NCI-H526 (cell line): ENCODE measurements around the gene ASS1.

Source experiments
- DNase-seq, 2 experiments: peaks; one replicate each; lab custom pipeline; 2025; lab: John Stamatoyannopoulos, UW

Gene ASS1

GRCh38 chr9:130454096-130454811 lies 9.5 kb downstream of the ASS1 start:
- no peak for DNase-seq

GRCh38 chr9:130454812-130455325 lies 10.1 kb downstream of the ASS1 start:
- no peak for DNase-seq

DNA sequence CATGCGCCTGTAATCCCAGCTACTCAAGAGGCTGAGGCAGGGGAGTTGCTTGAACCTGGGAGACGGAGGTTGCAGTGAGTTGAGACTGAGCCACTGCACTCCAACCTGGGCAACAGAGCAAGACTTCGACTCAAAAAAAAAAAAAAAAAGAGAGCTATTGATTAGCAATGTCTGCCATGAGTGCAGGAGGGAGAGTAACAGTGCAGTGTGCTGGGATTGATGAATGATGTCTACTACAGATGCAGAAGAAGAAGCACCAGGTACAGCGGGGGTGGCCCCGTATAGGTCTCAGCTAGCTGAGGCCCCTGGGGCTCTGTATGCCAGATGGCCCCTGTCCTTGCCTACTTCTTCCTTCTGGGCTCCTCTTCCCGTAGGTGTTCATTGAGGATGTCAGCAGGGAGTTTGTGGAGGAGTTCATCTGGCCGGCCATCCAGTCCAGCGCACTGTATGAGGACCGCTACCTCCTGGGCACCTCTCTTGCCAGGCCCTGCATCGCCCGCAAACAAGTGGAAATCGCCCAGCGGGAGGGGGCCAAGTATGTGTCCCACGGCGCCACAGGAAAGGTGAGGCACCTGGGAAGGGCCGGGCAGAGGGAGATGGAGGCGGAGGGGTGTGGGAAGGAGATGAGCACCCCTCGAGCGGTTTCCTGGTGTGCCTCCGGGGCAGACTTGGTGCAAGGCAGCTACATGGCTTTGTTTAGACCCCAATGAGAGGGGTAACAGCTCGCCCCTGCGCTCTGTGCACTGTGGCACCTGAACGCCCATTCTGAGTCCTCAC lies 13.5 kb downstream of the ASS1 start:
- no peak for DNase-seq

- no peak for DNase-seq
These were observed 14.0 kb downstream of the ASS1 start for GRCh38 chr9:130458804-130459067.

DNA sequence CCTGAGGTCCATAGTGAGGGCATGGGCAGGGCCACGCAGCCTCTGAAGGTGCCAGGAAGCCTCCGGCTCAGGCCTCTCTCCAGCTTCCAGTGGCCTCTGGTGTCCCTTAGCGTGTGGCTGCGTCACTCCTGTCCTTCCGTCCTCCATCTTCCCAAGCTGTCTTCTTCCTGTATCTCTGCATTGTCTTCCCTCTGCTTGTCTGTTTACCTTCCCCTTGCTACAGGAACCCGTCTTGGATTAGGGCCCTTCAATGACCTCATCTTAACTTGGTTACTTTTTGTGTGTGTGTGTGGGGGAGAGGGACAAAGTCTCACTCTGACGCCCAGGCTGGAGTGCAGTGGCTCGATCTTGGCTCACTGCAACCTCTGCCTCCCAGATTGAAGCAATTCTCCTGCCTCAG lies 14.4 kb downstream of the ASS1 start:
- no peak for DNase-seq

DNA sequence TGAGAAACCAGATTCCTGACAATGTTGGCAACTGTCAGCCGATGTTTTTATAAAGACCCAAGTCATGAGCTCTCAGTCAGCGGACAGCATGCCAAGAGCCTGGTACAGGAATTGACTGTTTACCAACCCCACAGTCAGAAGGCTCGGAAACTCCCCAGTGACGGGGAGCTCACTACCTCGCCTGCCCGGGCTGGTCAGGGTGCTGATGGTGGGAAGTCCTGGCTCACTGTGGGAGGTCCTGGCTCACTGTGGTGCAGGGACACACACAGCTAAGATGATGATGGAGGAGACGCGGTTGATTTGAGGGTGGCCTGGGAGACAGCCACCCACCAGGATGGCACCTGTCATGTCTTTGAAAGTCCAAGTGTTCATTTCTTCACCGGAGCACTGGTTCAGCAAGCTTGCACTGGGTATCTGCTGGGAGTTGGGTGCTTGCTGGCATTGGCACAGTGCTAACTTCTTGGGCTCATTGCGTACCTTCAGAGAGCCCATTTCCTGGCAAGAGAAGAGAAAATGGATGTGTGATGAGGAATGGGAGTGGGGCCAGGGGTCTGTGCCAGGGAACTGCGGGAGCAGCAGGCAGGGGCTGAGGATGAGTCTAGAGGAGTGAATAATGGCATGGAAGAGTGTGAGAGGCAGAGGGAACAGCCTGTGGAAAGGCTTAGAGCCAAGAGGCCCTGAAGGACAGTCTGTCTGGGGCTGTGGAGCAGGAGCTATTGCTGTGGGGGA lies 15.3 kb downstream of the ASS1 start:
- no peak for DNase-seq

DNA sequence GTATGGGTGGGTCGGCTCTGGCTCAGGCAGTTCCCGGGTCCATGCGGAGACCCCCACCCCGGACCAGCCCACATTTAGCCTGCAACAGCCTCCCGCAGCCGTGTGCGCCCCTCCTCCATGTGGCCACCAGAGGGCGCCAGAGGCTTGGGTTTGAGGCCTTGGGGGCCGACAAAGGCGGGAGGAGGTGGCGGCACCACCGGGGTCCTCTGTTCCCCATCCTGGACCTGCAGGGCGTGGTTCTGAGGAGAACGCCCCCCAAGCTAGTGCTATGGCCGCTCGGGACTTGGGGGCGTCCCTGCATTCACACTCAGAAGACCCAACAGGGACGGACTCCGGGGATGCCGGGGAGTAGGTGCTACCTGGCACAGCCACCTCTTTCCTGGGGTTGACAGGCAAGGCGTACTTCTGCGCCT lies 16.5 kb downstream of the ASS1 start:
- peak in 1 of 2 experiments; percentile 44 for DNase-seq

GRCh38 chr9:130461731-130462130 lies 17.0 kb downstream of the ASS1 start:
- no peak for DNase-seq

GRCh38 chr9:130462685-130463540 lies 18.2 kb downstream of the ASS1 start:
- DNase-seq: peak in 1 of 2 experiments; percentile 9

- no peak for DNase-seq
These were observed 19.3 kb downstream of the ASS1 start for GRCh38 chr9:130463763-130464745.

DNA sequence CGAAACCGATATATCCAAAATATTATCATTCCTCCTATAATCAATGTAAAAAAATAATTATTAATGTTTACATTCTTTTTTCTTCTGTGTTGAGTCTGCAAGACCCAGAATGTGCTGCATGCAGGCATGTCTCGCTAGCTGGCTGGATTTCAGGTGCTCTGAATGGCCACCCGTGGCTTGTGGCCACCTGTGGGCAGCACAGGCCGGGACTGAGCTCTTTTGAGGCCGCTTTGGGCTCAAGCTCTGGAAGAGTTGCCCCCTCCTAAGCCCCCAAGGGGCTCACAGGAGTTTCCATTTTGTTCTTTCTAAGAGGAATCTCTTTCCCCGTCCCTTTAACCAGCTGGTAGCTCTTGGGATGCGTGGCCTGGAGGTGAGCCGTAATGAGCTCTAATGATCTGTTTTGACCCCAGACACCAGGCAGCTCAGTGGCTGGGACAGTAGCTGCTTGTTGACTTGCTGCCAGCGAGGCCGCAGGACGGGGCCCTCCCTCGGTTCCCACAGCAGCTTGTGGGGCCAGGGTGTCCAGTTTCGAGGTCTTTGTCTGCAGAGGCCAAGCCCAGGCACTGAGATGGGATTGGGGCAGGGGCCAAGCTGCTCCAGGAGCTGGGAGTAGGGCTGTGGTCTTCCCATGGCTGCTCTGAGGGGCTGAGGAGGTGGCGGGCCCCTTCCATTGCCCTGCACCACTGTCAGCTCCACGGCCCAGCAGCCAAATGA lies 20.8 kb downstream of the ASS1 start:
- no peak for DNase-seq

- DNase-seq: no peak
These were observed 21.9 kb downstream of the ASS1 start for GRCh38 chr9:130466537-130467217.

DNA sequence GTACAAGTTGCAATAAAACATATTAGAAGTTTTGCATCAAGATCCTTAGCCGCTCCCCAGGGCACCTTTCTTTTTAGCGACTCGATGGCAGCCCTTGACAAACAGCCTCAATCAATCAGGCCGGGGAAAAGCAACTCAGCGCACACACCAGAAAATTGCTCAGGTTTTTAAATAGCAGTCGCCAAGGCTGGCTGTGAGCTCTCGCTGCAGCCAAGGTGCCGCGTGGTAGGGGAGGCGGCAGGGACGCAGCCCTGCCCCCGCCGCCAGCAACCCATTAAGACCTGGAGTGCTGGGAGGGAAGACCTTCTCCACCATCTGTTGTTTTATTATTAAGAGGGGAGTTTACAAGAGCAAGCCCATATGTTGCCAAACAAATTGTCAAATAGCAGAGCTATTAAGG lies 22.6 kb downstream of the ASS1 start:
- DNase-seq: no peak

DNA sequence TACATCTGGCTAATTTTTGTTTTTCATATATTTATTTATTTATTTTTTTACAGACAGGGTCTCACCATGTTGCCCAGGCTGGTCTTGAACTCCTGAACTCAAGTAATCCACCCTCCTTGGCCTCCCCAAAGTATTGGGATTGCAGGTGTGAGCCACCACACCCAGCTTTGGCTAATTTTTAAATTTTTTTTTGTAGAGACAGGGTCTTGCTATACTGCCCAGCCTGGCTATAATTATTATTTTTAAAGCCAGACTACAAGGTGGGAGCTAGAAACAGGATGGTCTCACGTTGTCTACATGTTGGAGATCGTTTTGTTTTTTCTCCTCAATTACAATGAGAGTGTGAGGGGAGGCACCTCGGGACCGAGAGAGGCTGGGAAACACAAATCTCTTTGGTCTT lies 23.8 kb downstream of the ASS1 start:
- DNase-seq: no peak

- no peak for DNase-seq
These were observed 25.5 kb downstream of the ASS1 start for GRCh38 chr9:130470269-130470668.

- DNase-seq: no peak
These were observed 26.2 kb downstream of the ASS1 start for GRCh38 chr9:130470950-130471349.

GRCh38 chr9:130471411-130472183 lies 26.8 kb downstream of the ASS1 start:
- no peak for DNase-seq

- no peak for DNase-seq
These were observed 27.5 kb downstream of the ASS1 start for GRCh38 chr9:130472184-130472705.
